GM18508 (cell line): ENCODE data around the gene LRRK1.

ENCODE experiments used
- ATAC-seq: cut with Tn5 transposase; IDR thresholded peaks from one replicate; pipeline ENCODE4 v1.9.1; 2021; ENCODE audit warnings: moderate number of reproducible peaks; ENCODE audit not compliant: insufficient read depth, unreplicated experiment

The LRRK1 gene

GRCh38 chr15:100918690-100919480, at the start of gene LRRK1:
Gene LRRK1 (plus strand): TSS chr15:100919357. CDS start chr15:100924633, 5,276 bp downstream.
- no peak for ATAC-seq

DNA sequence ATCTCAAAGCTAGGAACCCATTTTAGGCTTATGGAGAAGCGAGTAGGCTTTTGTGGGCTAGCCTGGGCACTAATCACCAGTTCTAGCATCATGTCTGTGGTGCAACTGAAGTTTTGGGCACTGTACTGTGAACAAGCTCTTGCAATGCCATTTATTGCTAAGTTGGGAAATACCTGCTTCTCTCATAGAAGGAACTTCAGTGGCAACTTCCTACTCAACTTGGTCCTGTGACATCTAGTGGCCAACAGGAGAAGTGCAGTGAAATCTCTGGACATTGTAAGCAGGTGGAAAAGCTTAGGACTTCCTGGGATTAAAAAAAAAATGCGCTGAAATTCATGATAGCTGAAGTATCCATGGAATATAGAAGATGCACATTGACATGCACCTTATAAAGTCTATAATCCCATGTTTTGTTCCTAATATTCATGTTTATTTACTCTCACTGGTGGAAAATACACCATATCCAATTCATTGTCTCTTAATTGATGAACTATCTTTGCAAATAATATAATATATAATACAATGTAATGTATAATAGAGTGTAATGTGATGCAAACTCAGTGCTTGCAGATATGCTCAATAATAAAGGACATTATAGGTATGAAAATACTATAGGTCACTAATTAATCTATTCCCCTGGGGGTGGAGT, 46.0 kb upstream of the LRRK1 start:
- peak; percentile 58 for ATAC-seq

DNA sequence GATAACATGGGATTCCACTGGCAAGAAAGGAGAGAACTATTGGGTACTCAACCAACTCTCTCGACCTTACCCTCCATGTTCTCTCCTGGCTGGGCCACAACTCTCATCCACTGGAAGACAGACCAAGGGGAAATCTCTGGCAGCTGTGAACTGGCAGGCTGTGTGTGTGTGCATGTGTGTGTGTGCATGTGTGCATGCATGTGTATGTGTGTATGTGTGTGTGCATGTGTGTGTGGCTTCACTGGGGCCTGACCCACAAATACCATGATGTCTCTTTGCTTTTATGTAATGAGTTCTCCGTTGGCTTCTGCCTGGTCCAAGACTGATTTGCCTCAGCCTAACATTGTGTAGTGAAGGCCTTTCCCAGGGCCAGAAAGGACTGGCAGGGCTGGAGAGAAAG, 43.7 kb upstream of the LRRK1 start:
- no peak for ATAC-seq

DNA sequence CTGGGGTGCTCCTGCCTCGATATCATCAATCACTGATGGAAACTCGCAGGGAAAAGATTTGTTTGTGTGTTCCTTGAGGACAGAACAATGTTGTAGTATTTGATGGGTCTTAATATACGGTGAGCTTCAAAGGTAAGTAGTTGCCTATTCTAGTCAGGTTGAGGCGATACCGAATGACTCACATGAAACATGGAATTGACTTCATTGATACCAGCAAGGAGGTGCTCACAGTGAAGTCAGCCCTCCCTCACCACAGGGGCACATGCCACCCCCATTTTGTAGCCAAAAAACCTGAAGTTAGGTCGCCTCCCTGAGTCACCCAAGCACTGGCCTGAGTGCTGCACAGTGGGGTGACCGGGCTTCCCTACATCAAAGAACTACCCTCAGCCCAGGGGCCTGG, 43.2 kb upstream of the LRRK1 start:
- ATAC-seq: no peak

GRCh38 chr15:100877551-100877950, 41.6 kb upstream of the LRRK1 start:
- no peak for ATAC-seq

DNA sequence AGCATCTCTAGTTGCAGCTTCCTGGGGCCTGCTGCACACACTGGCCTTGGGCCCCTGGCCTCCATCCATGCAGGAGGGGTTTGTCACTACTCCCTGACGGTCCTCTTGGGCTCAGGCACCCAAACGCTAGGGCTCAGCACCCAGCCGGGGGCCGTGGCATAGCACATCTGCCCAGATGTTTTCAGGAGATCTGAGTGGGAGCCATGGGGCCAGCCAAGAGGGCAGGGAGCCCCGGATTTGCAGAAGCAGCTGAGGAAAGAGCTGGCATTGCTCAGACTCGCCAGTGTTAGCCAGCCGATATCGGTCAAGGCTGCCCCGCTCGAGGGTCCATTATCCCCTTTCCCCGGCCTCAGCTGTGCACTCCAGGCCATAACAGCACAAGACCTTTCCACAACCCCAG, 41.0 kb upstream of the LRRK1 start:
- ATAC-seq: no peak

- no peak for ATAC-seq
These were observed 40.5 kb upstream of the LRRK1 start for GRCh38 chr15:100878648-100879047.

GRCh38 chr15:100879061-100879463, 40.1 kb upstream of the LRRK1 start:
- ATAC-seq: no peak

GRCh38 chr15:100879464-100880138, 39.6 kb upstream of the LRRK1 start, which contains the start of gene ALDH1A3:
Gene ALDH1A3 (plus strand): TSS chr15:100879831. CDS start chr15:100879908, 77 bp downstream.
- no peak for ATAC-seq

DNA sequence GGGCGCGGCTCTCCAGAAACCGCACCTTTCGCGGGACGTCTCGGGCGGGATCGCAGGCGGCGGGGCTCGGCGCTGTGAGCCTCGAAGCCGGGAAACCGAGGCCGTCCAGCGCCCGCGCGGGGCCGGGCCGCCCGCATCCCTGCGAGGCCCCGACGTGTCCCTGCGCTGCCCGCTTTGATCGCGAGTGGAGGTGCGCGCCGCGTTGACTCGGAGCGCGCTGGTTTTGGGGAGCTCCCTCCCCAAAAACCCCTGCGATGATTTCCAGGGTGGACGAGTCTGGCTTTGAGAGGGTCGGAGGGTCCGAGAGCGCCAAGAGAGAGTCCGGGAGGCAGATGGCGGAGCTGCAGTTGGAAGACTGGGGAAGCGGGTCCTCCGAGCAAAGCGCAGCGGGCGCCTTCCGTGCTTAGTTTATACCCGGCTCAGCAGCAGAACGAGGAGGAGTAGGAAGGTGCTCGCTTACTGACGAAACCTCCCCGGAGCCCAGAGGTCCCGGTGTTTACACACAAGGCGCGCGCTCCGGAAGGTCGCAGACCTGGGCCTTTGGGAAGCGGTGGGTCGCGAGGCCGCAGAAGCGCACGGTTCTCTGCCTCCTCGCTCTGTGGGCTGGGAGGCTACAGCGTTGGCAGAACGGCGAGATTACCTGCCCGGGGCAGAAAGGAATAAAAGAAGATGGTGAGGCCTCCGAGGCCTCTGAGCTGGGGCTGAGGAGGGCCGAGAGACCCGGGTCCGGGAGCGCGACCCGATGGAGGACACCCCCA, 38.8 kb upstream of the LRRK1 start:
- ATAC-seq: no peak

DNA sequence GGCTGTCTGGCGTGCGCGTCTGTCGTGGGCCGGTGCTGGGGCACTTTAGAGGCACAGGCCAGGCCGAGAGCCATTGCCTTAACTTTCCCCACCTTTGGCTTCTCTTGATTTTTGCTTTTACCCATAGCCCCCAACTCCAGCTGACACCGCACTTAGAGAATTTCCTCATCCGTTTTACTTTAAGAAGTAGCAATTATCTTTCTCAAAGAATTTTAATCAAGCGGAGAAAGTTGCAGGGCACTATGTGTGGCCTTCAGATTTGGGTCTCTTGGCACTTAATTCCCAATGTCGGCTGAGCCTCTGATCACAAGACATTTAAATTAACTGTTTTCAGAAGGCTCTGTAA, 38.3 kb upstream of the LRRK1 start:
- ATAC-seq: no peak

GRCh38 chr15:100881573-100882336, 37.4 kb upstream of the LRRK1 start:
- ATAC-seq: no peak

DNA sequence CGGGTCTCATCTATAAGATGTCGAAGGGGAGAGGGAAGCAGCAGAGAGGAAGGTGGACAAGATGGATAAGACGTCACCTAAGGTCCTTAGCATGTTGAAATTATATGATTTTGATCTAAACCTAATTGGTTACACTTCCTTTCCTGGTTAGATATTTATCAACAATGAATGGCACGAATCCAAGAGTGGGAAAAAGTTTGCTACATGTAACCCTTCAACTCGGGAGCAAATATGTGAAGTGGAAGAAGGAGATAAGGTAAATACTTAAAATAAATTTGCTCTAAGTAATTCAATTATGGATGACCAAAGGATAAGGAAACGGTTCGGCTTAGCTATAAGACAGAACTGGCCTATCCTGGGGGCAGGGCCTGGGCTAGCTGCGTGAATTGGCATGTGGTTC, 34.0 kb upstream of the LRRK1 start:
- ATAC-seq: no peak

DNA sequence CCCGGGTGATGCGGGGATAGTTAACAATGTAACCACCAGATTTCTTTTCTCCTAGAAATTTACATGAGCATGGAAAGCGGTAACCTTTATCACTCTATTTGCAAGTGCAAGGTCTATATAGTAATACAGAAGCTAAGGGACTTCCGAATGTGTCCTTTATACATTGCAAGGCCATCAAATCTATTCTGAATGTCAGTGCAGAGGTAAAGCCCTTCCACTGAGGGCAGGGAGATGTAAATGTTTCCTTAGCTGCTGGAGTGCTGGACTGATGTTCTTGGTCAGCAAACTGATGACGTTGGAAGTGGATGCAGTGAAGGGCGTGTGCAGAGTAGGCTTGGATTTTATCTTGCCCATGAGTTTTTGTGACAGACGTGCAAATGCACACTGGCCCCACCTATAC, 33.3 kb upstream of the LRRK1 start:
- no peak for ATAC-seq

DNA sequence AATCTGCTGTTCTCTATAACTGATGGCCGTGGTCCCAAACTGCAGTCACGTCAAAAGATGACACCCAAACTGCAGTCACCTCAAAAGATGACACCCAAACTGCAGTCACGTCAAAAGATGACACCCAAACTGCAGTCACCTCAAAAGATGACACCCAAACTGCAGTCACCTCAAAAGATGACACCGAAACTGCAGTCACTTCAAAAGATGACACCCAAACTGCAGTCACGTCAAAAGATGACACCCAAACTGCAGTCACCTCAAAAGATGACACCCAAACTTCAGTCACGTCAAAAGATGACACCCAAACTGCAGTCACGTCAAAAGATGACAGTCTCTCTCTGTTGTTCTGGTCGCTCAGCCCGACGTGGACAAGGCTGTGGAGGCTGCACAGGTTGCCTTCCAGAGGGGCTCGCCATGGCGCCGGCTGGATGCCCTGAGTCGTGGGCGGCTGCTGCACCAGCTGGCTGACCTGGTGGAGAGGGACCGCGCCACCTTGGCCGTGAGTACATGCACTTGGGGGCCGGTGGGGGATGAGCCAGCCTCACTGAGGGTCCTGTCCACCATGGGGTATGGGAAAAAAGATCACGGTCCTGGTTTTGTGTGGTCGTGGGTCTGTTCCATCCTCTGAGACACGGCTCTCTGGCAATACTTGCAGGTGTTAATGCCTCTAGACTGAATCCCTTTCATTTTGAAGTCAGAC, 31.8 kb upstream of the LRRK1 start:
- no peak for ATAC-seq

GRCh38 chr15:100889385-100890050, 29.6 kb upstream of the LRRK1 start:
- ATAC-seq: no peak

DNA sequence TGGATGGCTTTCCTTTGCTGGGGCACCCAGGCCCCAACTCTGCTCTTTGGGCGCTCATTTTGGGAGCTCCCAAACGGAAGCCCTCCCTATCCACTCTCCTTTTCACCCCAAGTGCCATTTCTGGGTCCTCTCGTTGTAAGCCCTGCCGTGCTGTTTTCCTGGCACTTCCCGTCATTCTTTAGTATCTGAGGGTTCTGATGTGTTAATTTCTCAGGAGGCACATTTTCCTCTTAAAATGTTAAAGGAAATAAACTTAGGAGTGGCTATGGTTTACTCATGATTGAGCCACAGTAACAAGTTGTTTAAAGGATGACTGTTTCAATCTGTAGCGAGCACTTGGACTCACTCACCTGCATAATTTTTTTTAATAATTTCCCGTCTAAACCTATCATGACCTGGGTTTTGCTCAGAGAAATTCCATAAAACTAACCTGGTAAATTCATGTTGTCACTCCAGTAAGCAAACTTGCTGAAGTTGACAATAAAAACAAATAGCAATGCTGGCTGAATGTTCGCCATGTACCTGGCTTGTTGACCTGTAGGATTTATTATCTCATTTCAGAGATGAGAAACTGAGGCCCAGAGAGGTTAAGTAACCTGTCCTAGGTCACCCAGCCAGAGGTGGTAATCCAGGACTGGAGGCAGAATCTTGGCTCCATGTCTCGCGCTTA, 29.0 kb upstream of the LRRK1 start:
- ATAC-seq: no peak

DNA sequence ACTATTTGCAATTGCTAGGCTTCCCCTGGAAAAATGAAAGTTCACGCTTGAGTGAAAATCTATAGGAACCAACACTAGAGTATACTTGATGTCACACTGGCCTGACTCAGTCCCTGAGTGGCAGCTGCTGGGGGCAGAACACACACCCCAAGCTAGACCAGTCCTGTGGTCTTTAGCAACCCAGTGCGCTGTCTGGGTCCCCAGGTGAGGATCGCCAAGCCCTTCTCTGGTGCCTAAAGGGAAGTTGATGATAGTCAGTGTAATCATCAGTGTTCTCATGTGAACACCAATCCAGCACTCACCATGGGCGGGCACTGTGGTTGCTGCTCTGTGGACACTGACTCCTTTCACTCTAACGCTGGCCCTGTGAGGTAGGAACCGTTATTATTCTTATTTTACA, 28.3 kb upstream of the LRRK1 start:
- ATAC-seq: no peak
